ENCODE data around the gene GLE1.

Gene GLE1

GRCh38 chr9:128550770-128551656 lies 46.5 kb downstream of the GLE1 start:
- TF ChIP-seq CTCF (IDR thresholded peaks at IDR 0.05; ENCODE audit: low read length) (no peak), EZH2 (IDR thresholded peaks at IDR 0.05; ENCODE audit: borderline replicate concordance, low read length) (no peak)
- Histone ChIP-seq H3K9me2 (ENCODE audit: low read depth, low read length) (no peaks in the 10 kb centered on the region), H3K4me1 (ENCODE audit: insufficient read depth, low read length, severe bottlenecking) (peaks cover 39% of the 10 kb centered on the region), H2AFZ (ENCODE audit: low read length) (no peak overlapping the region), H3K4me2 (ENCODE audit: low read length) (peak overlapping the region; percentile 85), H3K9me3 (ENCODE audit: low read length) (no peaks in the 10 kb centered on the region), H3K27ac (ENCODE audit: low read depth, low read length, poor library complexity, severe bottlenecking) (no peak overlapping the region), H3F3A (ENCODE audit: insufficient read depth, low read length) (no peaks in the 10 kb centered on the region), H3K36me3 (ENCODE audit: insufficient read depth, low read length) (no peaks in the 10 kb centered on the region), H4K20me1 (ENCODE audit: insufficient read depth, low read length) (no peaks in the 10 kb centered on the region), H3K79me2 (ENCODE audit: insufficient read depth, low read length) (peaks cover 21% of the 10 kb centered on the region), H3K27me3 (ENCODE audit: insufficient read depth, low read length) (no peaks in the 10 kb centered on the region), H3K9ac (ENCODE audit: low read length) (peak overlapping the region; percentile 83; the same call in 1 of the 2 replicates), H3K4me3 (ENCODE audit: low read depth, low read length, poor library complexity, severe bottlenecking) (peak overlapping the region; percentile 96)

- Histone ChIP-seq H3K9ac (ENCODE audit: low read length) (peak overlapping the region; percentile 83), H3K4me3 (ENCODE audit: low read depth, low read length, poor library complexity, severe bottlenecking) (peak overlapping the region; percentile 96), H3K27ac (ENCODE audit: low read depth, low read length, poor library complexity, severe bottlenecking) (no peak overlapping the region), H4K20me1 (ENCODE audit: insufficient read depth, low read length) (no peaks in the 10 kb centered on the region), H2AFZ (ENCODE audit: low read length) (0 out of 2 replicates have a peak overlapping the region, but pooled peaks have one; percentile 28), H3K27me3 (ENCODE audit: insufficient read depth, low read length) (no peaks in the 10 kb centered on the region), H3K4me1 (ENCODE audit: insufficient read depth, low read length, severe bottlenecking) (peaks cover 46% of the 10 kb centered on the region), H3K9me3 (ENCODE audit: low read length) (no peaks in the 10 kb centered on the region), H3K79me2 (ENCODE audit: insufficient read depth, low read length) (peaks cover 28% of the 10 kb centered on the region), H3F3A (ENCODE audit: insufficient read depth, low read length) (no peaks in the 10 kb centered on the region), H3K9me2 (ENCODE audit: low read depth, low read length) (no peaks in the 10 kb centered on the region), H3K36me3 (ENCODE audit: insufficient read depth, low read length) (no peaks in the 10 kb centered on the region), H3K4me2 (ENCODE audit: low read length) (peak overlapping the region; percentile 85)
- no peak for TF ChIP-seq CTCF (IDR thresholded peaks at IDR 0.05; ENCODE audit: low read length)
- TF ChIP-seq EZH2 (IDR thresholded peaks at IDR 0.05; ENCODE audit: borderline replicate concordance, low read length) = no peak
Observed at GRCh38 chr9:128551657-128552152, 47.2 kb downstream of the GLE1 start.

GRCh38 chr9:128552153-128552743 lies 47.7 kb downstream of the GLE1 start, which contains the start of gene SPTAN1:
Gene SPTAN1, plus strand, starts transcription at chr9:128552587. Its CDS starts 14,154 bp downstream, at chr9:128566741.
- Histone ChIP-seq H3K4me2 (ENCODE audit: low read length) (peak within 1 kb of the TSS; percentile 88), H3K4me3 (ENCODE audit: low read depth, low read length, poor library complexity, severe bottlenecking) (peak within 1 kb of the TSS; percentile 96), H3K36me3 (ENCODE audit: insufficient read depth, low read length) (no peaks in the 10 kb centered on the region), H3K27me3 (ENCODE audit: insufficient read depth, low read length) (no peaks in the 10 kb centered on the region), H3K9me3 (ENCODE audit: low read length) (no peaks in the 10 kb centered on the region), H3K79me2 (ENCODE audit: insufficient read depth, low read length) (peaks cover 31% of the 10 kb centered on the region), H3K9me2 (ENCODE audit: low read depth, low read length) (no peaks in the 10 kb centered on the region), H3F3A (ENCODE audit: insufficient read depth, low read length) (no peaks in the 10 kb centered on the region), H2AFZ (ENCODE audit: low read length) (0 out of 2 replicates have a peak within 1 kb of the TSS, but pooled peaks have one; percentile 28), H3K4me1 (ENCODE audit: insufficient read depth, low read length, severe bottlenecking) (peaks cover 51% of the 10 kb centered on the region), H3K9ac (ENCODE audit: low read length) (peak within 1 kb of the TSS; percentile 93), H3K27ac (ENCODE audit: low read depth, low read length, poor library complexity, severe bottlenecking) (peak within 1 kb of the TSS; percentile 10), H4K20me1 (ENCODE audit: insufficient read depth, low read length) (no peaks in the 10 kb centered on the region)
- TF ChIP-seq CTCF (IDR thresholded peaks at IDR 0.05; ENCODE audit: low read length) (no peak), EZH2 (IDR thresholded peaks at IDR 0.05; ENCODE audit: borderline replicate concordance, low read length) (no peak)

All from OCI-LY1 (cell line).